Liver (tissue), 9 donors: ENCODE results near the gene CCDC195. TPM values are rescaled to one million over a fixed set of nuclear protein-coding genes. Genes with fewer than 3 reads are reported as not detected.

Experiments used
- DNase-seq: peaks from one replicate; pipeline ENCODE4 v3.0.0-alpha.2; 2017; ENCODE audit warnings: low spot score
- H3K27ac ChIP-seq, 2 donors: one replicate each; pipeline ENCODE4 v1.7.0; 2013; ENCODE audit warnings: inconsistent platforms in 2 of 2, low read length in 2 of 2, control low read depth in 1 of 2, low read depth in 1 of 2, mild to moderate bottlenecking in 1 of 2
- H3K27me3 ChIP-seq, 4 donors: one replicate each; pipeline versions ENCODE4 v1.6.1 to v1.7.0; 2013; ENCODE audit warnings: low read length in 3 of 4, inconsistent platforms in 1 of 4, mild to moderate bottlenecking in 1 of 4, moderate library complexity in 1 of 4; ENCODE audit not compliant: control insufficient read depth in 4 of 4, insufficient read depth in 4 of 4
- H3K36me3 ChIP-seq, 4 donors: one replicate each; pipeline versions ENCODE4 v1.6.1 to v1.7.0; 2013; ENCODE audit warnings: low read length in 3 of 4, mild to moderate bottlenecking in 3 of 4, low read depth in 1 of 4, moderate library complexity in 1 of 4; ENCODE audit not compliant: control insufficient read depth in 4 of 4, insufficient read depth in 3 of 4
- H3K4me1 ChIP-seq, 4 donors: one replicate each; pipeline versions ENCODE4 v1.6.1 to v1.7.0; 2013; ENCODE audit warnings: low read length in 3 of 4, mild to moderate bottlenecking in 3 of 4, moderate library complexity in 1 of 4; ENCODE audit not compliant: control insufficient read depth in 4 of 4, insufficient read depth in 4 of 4
- H3K4me3 ChIP-seq, 3 donors: one replicate each; pipeline versions ENCODE4 v1.6.1 to v1.7.0; 2013; ENCODE audit warnings: low read length in 3 of 3, control low read depth in 1 of 3, low read depth in 1 of 3, mild to moderate bottlenecking in 1 of 3
- H3K9ac ChIP-seq, 2 donors: one replicate each; pipeline ENCODE4 v1.7.0; 2013; ENCODE audit warnings: low read length in 2 of 2, mild to moderate bottlenecking in 2 of 2, moderate library complexity in 2 of 2, control low read depth in 1 of 2, low read depth in 1 of 2
- H3K9me3 ChIP-seq, 4 donors: one replicate each; pipeline versions ENCODE4 v1.6.1 to v1.7.0; 2013; ENCODE audit warnings: low read length in 3 of 4; ENCODE audit not compliant: control insufficient read depth in 4 of 4
- CTCF ChIP-seq: fragments of 150-350 bp; IDR thresholded peaks from 2 replicates; pipeline ENCODE4 v1.5.1; 2017; ENCODE audit warnings: improper control_type of control experiment, low read depth, low read length; ENCODE audit not compliant: missing input control
- EGR1 ChIP-seq, 2 donors: IDR thresholded peaks; 2 replicates each; pipeline ENCODE4 v1.6.1; 2016 to 2018; ENCODE audit warnings: antibody characterized with exemption in 2 of 2, low read depth in 2 of 2
- FOXA1 ChIP-seq: IDR thresholded peaks from 2 replicates; pipeline ENCODE4 v1.6.1; 2016; ENCODE audit warnings: antibody characterized with exemption
- FOXA2 ChIP-seq: IDR thresholded peaks from 2 replicates; pipeline ENCODE4 v1.6.1; 2016; ENCODE audit warnings: antibody characterized with exemption
- GABPA ChIP-seq, 2 donors: IDR thresholded peaks in 1 of 2; conservative IDR thresholded peaks in 1 of 2; 2 replicates each; pipeline ENCODE4 v1.6.1; 2016; ENCODE audit warnings: antibody characterized with exemption in 2 of 2, mild to moderate bottlenecking in 1 of 2, moderate library complexity in 1 of 2
- HNF4A ChIP-seq, 2 donors: conservative IDR thresholded peaks; 2 replicates each; pipeline ENCODE4 v1.6.1; 2016; ENCODE audit warnings: antibody characterized with exemption in 2 of 2, mild to moderate bottlenecking in 2 of 2
- HNF4G ChIP-seq: IDR thresholded peaks from 2 replicates; pipeline ENCODE4 v1.6.1; 2016; ENCODE audit warnings: antibody characterized with exemption
- JUND ChIP-seq, 2 donors: IDR thresholded peaks; 2 replicates each; pipeline ENCODE4 v1.6.1; 2016; ENCODE audit warnings: antibody characterized with exemption in 2 of 2
- MAX ChIP-seq: IDR thresholded peaks from 2 replicates; pipeline ENCODE4 v1.6.1; 2016; ENCODE audit warnings: antibody characterized with exemption
- NR2F2 ChIP-seq: IDR thresholded peaks from 2 replicates; pipeline ENCODE4 v1.6.1; 2016; ENCODE audit warnings: antibody characterized with exemption
- RAD21 ChIP-seq, 2 donors: IDR thresholded peaks; 2 replicates each; pipeline ENCODE4 v1.6.1; 2016; ENCODE audit warnings: antibody characterized with exemption in 2 of 2, mild to moderate bottlenecking in 2 of 2
- REST ChIP-seq: IDR thresholded peaks from 2 replicates; pipeline ENCODE4 v1.6.1; 2016; ENCODE audit warnings: antibody characterized with exemption, mild to moderate bottlenecking
- SP1 ChIP-seq: IDR thresholded peaks from 2 replicates; pipeline ENCODE4 v1.6.1; 2018; ENCODE audit warnings: antibody characterized with exemption, mild to moderate bottlenecking
- TAF1 ChIP-seq: conservative IDR thresholded peaks from 2 replicates; pipeline ENCODE4 v1.6.1; 2016; ENCODE audit warnings: antibody characterized with exemption, mild to moderate bottlenecking
- YY1 ChIP-seq: IDR thresholded peaks from 2 replicates; pipeline ENCODE4 v1.6.1; 2016; ENCODE audit warnings: antibody characterized with exemption, mild to moderate bottlenecking
- WGBS: extraction: QIAGEN DNeasy Blood & Tissue Kit; methylation state at CpG from one replicate; pipeline ENCODE4 v1.1.7; 2013; 5-methylcytosine and 5-hydroxymethylcytosine counted together
- polyA plus RNA-seq, 2 donors: library from polyadenylated mRNA; stranded (reverse) in 1 of 2; unstranded in 1 of 2; fragments of 200-250 nt in 1 of 2; fragments of >200 nt in 1 of 2; fragmentation: Nextera tagmentation in 1 of 2; extraction: Ambion mirVana in 1 of 2; gene quantifications; one replicate each; pipeline versions ENCODE4 v1.2.1 to v1.2.3, GENCODE V29; 2013 to 2015
- total RNA-seq, 2 donors: library from RNA; depleted of rRNA; stranded (reverse); fragments of >200 nt; gene quantifications; one replicate each; pipeline ENCODE4 v1.2.3, GENCODE V29; 2014
- TF ChIP-seq, protein P1 (sequence below): IDR thresholded peaks from 2 replicates; pipeline ENCODE4 v1.6.1; 2016; ENCODE audit warnings: antibody characterized with exemption
- donor health status: healthy.
- donor health status: healthy.
- donor health status: healthy.
- donor health status: healthy.
- donor health status: healthy.

Gene CCDC195
- total and polyA plus RNA-seq, 4 donors: not detected

DNA sequence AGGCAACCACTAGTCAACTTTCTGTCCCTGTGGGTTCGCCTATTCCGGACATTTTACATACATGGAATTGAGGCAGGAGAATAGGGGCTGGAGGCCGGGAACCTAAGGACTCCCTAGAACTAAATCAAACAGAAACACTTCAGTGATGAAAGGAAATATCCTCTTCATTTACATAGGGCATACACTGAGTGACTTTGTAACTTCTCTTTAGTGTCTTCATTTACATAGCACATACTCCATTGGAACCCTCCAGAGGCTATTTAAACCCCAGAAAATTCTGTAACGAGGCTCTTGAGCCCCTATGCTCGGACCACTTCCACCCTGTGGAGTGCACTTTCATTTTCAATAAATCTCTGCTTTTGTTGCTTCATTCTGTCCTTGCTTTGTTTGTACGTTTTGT is 56.5 kb downstream of the CCDC195 start:
- no peak for TF ChIP-seq YY1
- no peak for TF ChIP-seq GABPA (IDR thresholded peaks at IDR 0.05 in 1 of 2, conservative IDR thresholded peaks at IDR 0.05 in 1 of 2)
- no peak for TF ChIP-seq SP1
- no peak for TF ChIP-seq RAD21 (IDR thresholded peaks at IDR 0.05)
- no peak for TF ChIP-seq FOXA1
- TF ChIP-seq CTCF: no peak
- TF ChIP-seq HNF4G: no peak
- no peak for TF ChIP-seq MAX
- TF ChIP-seq, protein P1, sequence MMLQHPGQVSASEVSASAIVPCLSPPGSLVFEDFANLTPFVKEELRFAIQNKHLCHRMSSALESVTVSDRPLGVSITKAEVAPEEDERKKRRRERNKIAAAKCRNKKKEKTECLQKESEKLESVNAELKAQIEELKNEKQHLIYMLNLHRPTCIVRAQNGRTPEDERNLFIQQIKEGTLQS: no peak
- DNase-seq: no peak
- no peaks in the 10 kb centered on the region for H3K27me3 ChIP-seq
- H3K9ac ChIP-seq: no peak overlapping the region
- H3K36me3 ChIP-seq: no peaks in the 10 kb centered on the region
- peaks cover 0 to 6% (median 5%) of the 10 kb centered on the region in 4 donors for H3K4me1 ChIP-seq
- H3K4me3 ChIP-seq: no peak overlapping the region
- WGBS: 81% methylated on average over 6 of the region's 6 CpGs
- peaks cover 0 to 5% (median 0%) of the 10 kb centered on the region in 4 donors for H3K9me3 ChIP-seq
- H3K27ac ChIP-seq: no peak overlapping the region

- Histone ChIP-seq H3K27me3 (no peaks in the 10 kb centered on the region), H3K27ac (no peak overlapping the region), H3K9ac (no peak overlapping the region), H3K36me3 (no peaks in the 10 kb centered on the region), H3K9me3 (peaks cover 0 to 5% (median 0%) of the 10 kb centered on the region in 4 donors), H3K4me1 (peaks cover 0 to 6% (median 5%) of the 10 kb centered on the region in 4 donors), H3K4me3 (no peak overlapping the region)
- TF ChIP-seq EGR1 (IDR thresholded peaks at IDR 0.05; ENCODE audit: low read depth in 2 of 2) (no peak), GABPA (IDR thresholded peaks at IDR 0.05 in 1 of 2, conservative IDR thresholded peaks at IDR 0.05 in 1 of 2) (no peak), CTCF (no peak)
- no peak for DNase-seq
Measured at GRCh38 chr2:224658780-224659405, 57.3 kb downstream of the CCDC195 start.

- H3K4me3 ChIP-seq: no peak overlapping the region
- no peaks in the 10 kb centered on the region for H3K27me3 ChIP-seq
- no peak overlapping the region for H3K9ac ChIP-seq
- no peak overlapping the region for H3K27ac ChIP-seq
- no peaks in the 10 kb centered on the region for H3K36me3 ChIP-seq
- peaks cover 0 to 2% (median 0%) of the 10 kb centered on the region in 4 donors for H3K9me3 ChIP-seq
- DNase-seq: no peak
- peaks cover 0 to 6% (median 5%) of the 10 kb centered on the region in 4 donors for H3K4me1 ChIP-seq
- 86% methylated on average over 5 of the region's 5 CpGs for WGBS
- TF ChIP-seq CTCF (no peak), HNF4G (no peak), NR2F2 (no peak), HNF4A (conservative IDR thresholded peaks at IDR 0.05) (no peak), TAF1 (no peak), FOXA2 (no peak), REST (no peak), JUND (IDR thresholded peaks at IDR 0.05) (no peak)
Measured at GRCh38 chr2:224657349-224657748, 58.8 kb downstream of the CCDC195 start.
